Kidney (tissue), 14 donors: ENCODE results near the gene NECTIN4. TPM values are rescaled to one million over a fixed set of nuclear protein-coding genes. Genes with fewer than 3 reads are reported as not detected.

Experiments used
- DNase-seq, 5 donors: peaks; one replicate each; pipeline ENCODE4 v3.0.0-alpha.2; 2013 to 2020
- FAIRE-seq: peaks from 2 replicates; lab custom pipeline; 2012; peaks lifted over from hg19 to GRCh38; lab: Jason Lieb, UNC
- H3K27ac ChIP-seq, 2 donors: one replicate each; pipeline ENCODE4 v1.7.0; 2013; ENCODE audit warnings: low read depth in 2 of 2, low read length in 2 of 2, inconsistent platforms in 1 of 2
- H3K27me3 ChIP-seq: one replicate; pipeline ENCODE4 v1.7.1; 2013; ENCODE audit warnings: low read length, inconsistent platforms; ENCODE audit not compliant: control insufficient read depth, insufficient read depth
- H3K36me3 ChIP-seq, 3 donors: one replicate each; pipeline versions ENCODE4 v1.7.0 to v1.7.1; 2013; ENCODE audit warnings: low read length in 3 of 3, control low read depth in 1 of 3, inconsistent platforms in 1 of 3; ENCODE audit not compliant: insufficient read depth in 3 of 3, control insufficient read depth in 2 of 3
- H3K4me1 ChIP-seq, 3 donors: one replicate each; pipeline versions ENCODE4 v1.7.0 to v1.7.1; 2013; ENCODE audit warnings: low read length in 3 of 3, inconsistent platforms in 1 of 3, low read depth in 1 of 3; ENCODE audit not compliant: control insufficient read depth in 2 of 3, insufficient read depth in 2 of 3
- H3K4me3 ChIP-seq, 3 donors: one replicate each; pipeline versions ENCODE4 v1.7.0 to v1.8.1; 2013; ENCODE audit warnings: low read length in 3 of 3, control low read depth in 1 of 3, inconsistent platforms in 1 of 3
- H3K9ac ChIP-seq, 3 donors: one replicate each; pipeline versions ENCODE4 v1.7.0 to v1.7.1; 2013; ENCODE audit warnings: low read length in 3 of 3, control low read depth in 1 of 3, inconsistent platforms in 1 of 3
- H3K9me3 ChIP-seq, 3 donors: one replicate each; pipeline versions ENCODE4 v1.7.0 to v1.7.1; 2013; ENCODE audit warnings: low read length in 3 of 3, control low read depth in 1 of 3, inconsistent platforms in 1 of 3; ENCODE audit not compliant: control insufficient read depth in 2 of 3, insufficient read depth in 1 of 3
- CTCF ChIP-seq: IDR thresholded peaks from 3 replicates; pipeline ENCODE4 v1.5.1; 2012; ENCODE audit warnings: mild to moderate bottlenecking, moderate library complexity, borderline replicate concordance; ENCODE audit not compliant: insufficient read depth; ENCODE audit errors: extremely low read depth
- intact Hi-C: fragments of 100-400 bp; cut with DNase I; formaldehyde crosslinking; loops from one replicate; pipeline ENCODE4 v1.11.1; 2022
- polyA plus RNA-seq: library from polyadenylated mRNA; stranded (reverse); fragments of 350-450 nt; fragmentation: Illumina TruSeq; extraction: RNeasy Lipid Tissue Mini Kit (QIAGEN cat#74804); gene quantifications from one replicate; pipeline ENCODE4 v1.2.3, GENCODE V29; 2014; ENCODE audit warnings: low read depth, low replicate concordance; ENCODE audit not compliant: insufficient read depth
- total RNA-seq: library from RNA; stranded (reverse); fragmentation: NEBNext Ultra II Directional; extraction: Animal tissue kit (Norgen Biotek cat#: 25700); gene quantifications from one replicate; pipeline ENCODE4 v1.2.1, GENCODE V29; 2021
- donor health status: control.
- donor health status: control.
- donor health status: control.
- donor health status: control.
- donor health status: control.
- donor health status: DM: yes; HTN: yes; CAD: no.
- donor health status: Normal renal cell carcinoma (clear cell type).

The NECTIN4 gene
- total and polyA plus RNA-seq, 2 donors from 2014 or later = 2.7 to 12.8 TPM

GRCh38 chr1:161096015-161096414 lies 6.7 kb upstream of the NECTIN4 start:
- no peaks in the 10 kb centered on the region for H3K9me3 ChIP-seq
- TF ChIP-seq CTCF = no peak
- no peak overlapping the region for H3K9ac ChIP-seq
- no peak overlapping the region for H3K27ac ChIP-seq
- no peaks in the 10 kb centered on the region for H3K36me3 ChIP-seq
- H3K27me3 ChIP-seq = no peaks in the 10 kb centered on the region
- intact Hi-C loops = no loop called here
- FAIRE-seq = no peak
- no peak for DNase-seq
- peaks cover 0 to 4% (median 2%) of the 10 kb centered on the region in 3 donors for H3K4me1 ChIP-seq
- no peak overlapping the region for H3K4me3 ChIP-seq

GRCh38 chr1:161095230-161095629 lies 5.9 kb upstream of the NECTIN4 start:
- H3K9ac ChIP-seq = no peak overlapping the region
- no peaks in the 10 kb centered on the region for H3K36me3 ChIP-seq
- H3K4me3 ChIP-seq = no peak overlapping the region
- peaks cover 0 to 7% (median 2%) of the 10 kb centered on the region in 3 donors for H3K4me1 ChIP-seq
- DNase-seq (no peak), FAIRE-seq (no peak)
- no peak overlapping the region for H3K27ac ChIP-seq
- H3K9me3 ChIP-seq = no peaks in the 10 kb centered on the region
- TF ChIP-seq CTCF = no peak
- intact Hi-C loops = no loop called here
- H3K27me3 ChIP-seq = no peaks in the 10 kb centered on the region

- Histone ChIP-seq H3K27me3 (no peaks in the 10 kb centered on the region), H3K4me1 (peaks cover 0 to 10% (median 2%) of the 10 kb centered on the region in 3 donors), H3K36me3 (no peaks in the 10 kb centered on the region), H3K9me3 (no peaks in the 10 kb centered on the region), H3K27ac (no peak overlapping the region), H3K4me3 (no peak overlapping the region), H3K9ac (no peak overlapping the region)
- intact Hi-C loops = no loop called here
- no peak for FAIRE-seq
- no peak for DNase-seq
- TF ChIP-seq CTCF = no peak
Observed at GRCh38 chr1:161094481-161094880, 5.1 kb upstream of the NECTIN4 start.

- Histone ChIP-seq H3K4me1 (peaks cover 0 to 13% (median 4%) of the 10 kb centered on the region in 3 donors), H3K36me3 (no peaks in the 10 kb centered on the region), H3K4me3 (no peak overlapping the region), H3K9ac (no peak overlapping the region), H3K27ac (no peak overlapping the region), H3K27me3 (no peaks in the 10 kb centered on the region), H3K9me3 (no peaks in the 10 kb centered on the region)
- FAIRE-seq = no peak
- TF ChIP-seq CTCF = no peak
- intact Hi-C loops = no loop called here
- DNase-seq = no peak
Observed at GRCh38 chr1:161092621-161093028, 3.3 kb upstream of the NECTIN4 start.
